ENCODE measurements around the gene PACSIN1.

The PACSIN1 gene

DNA sequence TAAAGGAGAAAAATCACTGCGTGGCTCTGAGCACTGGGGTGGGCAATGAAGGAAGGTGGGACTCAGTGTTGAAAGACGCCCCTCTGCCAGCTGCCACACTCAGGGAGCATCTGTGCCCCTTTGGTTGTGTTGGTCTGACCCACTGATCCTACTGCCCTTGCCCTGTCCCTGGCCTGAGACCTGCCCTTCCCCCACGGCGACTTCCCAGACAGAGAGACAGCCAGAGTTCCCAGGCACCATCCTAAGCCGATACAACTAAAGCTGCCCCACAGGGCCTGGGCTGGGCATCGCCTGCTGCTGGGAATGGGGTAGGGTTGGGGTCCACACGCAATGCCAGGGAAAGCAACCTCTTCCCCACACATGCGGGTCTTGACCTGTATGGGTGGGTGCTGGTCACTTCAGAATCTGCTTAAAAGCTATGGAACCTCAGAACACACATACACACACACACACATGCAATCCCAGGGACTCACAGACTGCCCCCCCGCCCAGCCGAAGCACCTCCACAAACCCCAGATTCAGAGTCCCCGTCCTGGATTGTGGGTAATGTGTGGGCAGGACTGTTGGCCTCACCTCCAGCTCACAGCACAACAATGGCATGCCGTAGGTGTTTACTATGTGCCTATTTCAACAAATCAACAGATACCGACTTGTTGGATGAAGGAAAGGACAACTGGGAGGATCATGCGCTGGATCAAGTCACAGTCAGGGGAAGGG, 101.1 kb downstream of the PACSIN1 start (continued):
- TF ChIP-seq, protein P1, sequence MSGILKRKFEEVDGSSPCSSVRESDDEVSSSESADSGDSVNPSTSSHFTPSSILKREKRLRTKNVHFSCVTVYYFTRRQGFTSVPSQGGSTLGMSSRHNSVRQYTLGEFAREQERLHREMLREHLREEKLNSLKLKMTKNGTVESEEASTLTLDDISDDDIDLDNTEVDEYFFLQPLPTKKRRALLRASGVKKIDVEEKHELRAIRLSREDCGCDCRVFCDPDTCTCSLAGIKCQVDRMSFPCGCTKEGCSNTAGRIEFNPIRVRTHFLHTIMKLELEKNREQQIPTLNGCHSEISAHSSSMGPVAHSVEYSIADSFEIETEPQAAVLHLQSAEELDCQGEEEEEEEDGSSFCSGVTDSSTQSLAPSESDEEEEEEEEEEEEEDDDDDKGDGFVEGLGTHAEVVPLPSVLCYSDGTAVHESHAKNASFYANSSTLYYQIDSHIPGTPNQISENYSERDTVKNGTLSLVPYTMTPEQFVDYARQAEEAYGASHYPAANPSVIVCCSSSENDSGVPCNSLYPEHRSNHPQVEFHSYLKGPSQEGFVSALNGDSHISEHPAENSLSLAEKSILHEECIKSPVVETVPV (CRISPR knock-in tag; IDR thresholded peaks at IDR 0.05): no peak
- TF ChIP-seq TCF4 (CRISPR knock-in tag; IDR thresholded peaks at IDR 0.05; ENCODE audit: borderline replicate concordance) (no peak), OSR1 (CRISPR knock-in tag; IDR thresholded peaks at IDR 0.05) (no peak), BACH2 (CRISPR knock-in tag; IDR thresholded peaks at IDR 0.05; ENCODE audit: borderline replicate concordance) (no peak), GLIS3 (CRISPR knock-in tag; IDR thresholded peaks at IDR 0.05) (no peak), TOX (CRISPR knock-in tag; IDR thresholded peaks at IDR 0.05; ENCODE audit: borderline replicate concordance) (no peak)

DNA sequence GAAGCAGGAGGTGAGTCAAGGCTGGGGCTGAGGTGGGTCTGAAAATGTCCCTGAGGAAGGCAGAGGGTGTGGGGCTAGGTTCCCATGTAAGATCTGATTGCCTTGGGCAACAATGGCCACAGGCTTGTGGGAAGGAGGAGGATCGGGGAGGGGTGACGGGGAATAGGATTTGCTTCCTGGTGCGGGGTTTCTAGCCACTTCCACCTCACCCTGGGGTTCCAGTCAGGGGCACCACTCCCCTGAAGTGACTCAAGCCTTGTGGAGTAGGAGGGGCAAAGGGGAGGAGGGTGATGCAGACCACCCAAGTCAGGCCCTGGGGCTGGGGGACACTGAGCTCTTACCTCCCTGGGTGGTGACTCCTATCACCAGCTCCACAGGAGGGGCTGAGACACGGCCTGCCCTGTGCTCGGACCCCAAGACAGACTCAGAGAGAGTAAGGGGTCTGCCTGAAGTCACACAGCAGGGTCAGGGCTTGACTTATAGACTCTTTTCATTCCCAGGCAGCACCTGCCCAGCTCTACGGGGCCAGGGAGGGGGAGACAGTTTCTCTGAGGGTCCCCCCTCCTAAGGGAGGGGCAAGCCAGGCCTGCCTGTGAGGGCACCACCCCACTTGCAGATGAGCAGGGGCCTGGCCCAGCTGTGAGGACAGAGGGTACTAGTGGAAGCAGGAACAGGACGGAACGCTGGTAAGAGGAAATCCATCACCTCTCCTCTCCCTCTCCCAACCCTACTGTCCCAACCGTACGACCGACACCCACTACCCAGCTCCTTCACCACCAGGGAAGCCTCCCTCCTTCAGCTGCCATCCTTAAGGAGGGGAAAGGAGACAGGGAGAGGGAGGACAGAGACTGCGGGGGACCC, 102.7 kb downstream of the PACSIN1 start:
- no peak for ATAC-seq
- TF ChIP-seq SNAI2 (CRISPR knock-in tag; IDR thresholded peaks at IDR 0.05) (no peak), TCF4 (CRISPR knock-in tag; IDR thresholded peaks at IDR 0.05; ENCODE audit: borderline replicate concordance) (no peak), RARB (CRISPR knock-in tag; IDR thresholded peaks at IDR 0.05) (no peak), ZNF565 (CRISPR knock-in tag; conservative IDR thresholded peaks at IDR 0.05; ENCODE audit: low read depth) (no peak), ZFP30 (CRISPR knock-in tag; IDR thresholded peaks at IDR 0.05) (no peak), ZNF70 (CRISPR knock-in tag; IDR thresholded peaks at IDR 0.05) (no peak), BACH2 (CRISPR knock-in tag; IDR thresholded peaks at IDR 0.05; ENCODE audit: borderline replicate concordance) (no peak), ZC3H10 (CRISPR knock-in tag; IDR thresholded peaks at IDR 0.05) (no peak)
- TF ChIP-seq, protein P2, sequence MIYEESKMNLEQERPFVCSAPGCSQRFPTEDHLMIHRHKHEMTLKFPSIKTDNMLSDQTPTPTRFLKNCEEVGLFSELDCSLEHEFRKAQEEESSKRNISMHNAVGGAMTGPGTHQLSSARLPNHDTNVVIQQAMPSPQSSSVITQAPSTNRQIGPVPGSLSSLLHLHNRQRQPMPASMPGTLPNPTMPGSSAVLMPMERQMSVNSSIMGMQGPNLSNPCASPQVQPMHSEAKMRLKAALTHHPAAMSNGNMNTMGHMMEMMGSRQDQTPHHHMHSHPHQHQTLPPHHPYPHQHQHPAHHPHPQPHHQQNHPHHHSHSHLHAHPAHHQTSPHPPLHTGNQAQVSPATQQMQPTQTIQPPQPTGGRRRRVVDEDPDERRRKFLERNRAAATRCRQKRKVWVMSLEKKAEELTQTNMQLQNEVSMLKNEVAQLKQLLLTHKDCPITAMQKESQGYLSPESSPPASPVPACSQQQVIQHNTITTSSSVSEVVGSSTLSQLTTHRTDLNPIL (CRISPR knock-in tag; IDR thresholded peaks at IDR 0.05; ENCODE audit: low read depth): no peak
- TF ChIP-seq, protein P3, sequence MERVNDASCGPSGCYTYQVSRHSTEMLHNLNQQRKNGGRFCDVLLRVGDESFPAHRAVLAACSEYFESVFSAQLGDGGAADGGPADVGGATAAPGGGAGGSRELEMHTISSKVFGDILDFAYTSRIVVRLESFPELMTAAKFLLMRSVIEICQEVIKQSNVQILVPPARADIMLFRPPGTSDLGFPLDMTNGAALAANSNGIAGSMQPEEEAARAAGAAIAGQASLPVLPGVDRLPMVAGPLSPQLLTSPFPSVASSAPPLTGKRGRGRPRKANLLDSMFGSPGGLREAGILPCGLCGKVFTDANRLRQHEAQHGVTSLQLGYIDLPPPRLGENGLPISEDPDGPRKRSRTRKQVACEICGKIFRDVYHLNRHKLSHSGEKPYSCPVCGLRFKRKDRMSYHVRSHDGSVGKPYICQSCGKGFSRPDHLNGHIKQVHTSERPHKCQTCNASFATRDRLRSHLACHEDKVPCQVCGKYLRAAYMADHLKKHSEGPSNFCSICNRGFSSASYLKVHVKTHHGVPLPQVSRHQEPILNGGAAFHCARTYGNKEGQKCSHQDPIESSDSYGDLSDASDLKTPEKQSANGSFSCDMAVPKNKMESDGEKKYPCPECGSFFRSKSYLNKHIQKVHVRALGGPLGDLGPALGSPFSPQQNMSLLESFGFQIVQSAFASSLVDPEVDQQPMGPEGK (CRISPR knock-in tag; IDR thresholded peaks at IDR 0.05; ENCODE audit: borderline replicate concordance): no peak
- TF ChIP-seq, protein P4, sequence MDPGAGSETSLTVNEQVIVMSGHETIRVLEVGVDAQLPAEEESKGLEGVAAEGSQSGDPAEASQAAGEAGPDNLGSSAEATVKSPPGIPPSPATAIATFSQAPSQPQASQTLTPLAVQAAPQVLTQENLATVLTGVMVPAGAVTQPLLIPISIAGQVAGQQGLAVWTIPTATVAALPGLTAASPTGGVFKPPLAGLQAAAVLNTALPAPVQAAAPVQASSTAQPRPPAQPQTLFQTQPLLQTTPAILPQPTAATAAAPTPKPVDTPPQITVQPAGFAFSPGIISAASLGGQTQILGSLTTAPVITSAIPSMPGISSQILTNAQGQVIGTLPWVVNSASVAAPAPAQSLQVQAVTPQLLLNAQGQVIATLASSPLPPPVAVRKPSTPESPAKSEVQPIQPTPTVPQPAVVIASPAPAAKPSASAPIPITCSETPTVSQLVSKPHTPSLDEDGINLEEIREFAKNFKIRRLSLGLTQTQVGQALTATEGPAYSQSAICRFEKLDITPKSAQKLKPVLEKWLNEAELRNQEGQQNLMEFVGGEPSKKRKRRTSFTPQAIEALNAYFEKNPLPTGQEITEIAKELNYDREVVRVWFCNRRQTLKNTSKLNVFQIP (CRISPR knock-in tag; IDR thresholded peaks at IDR 0.05; ENCODE audit: borderline replicate concordance, low read depth): no peak

GRCh38 chr6:34569361-34569973, 103.6 kb downstream of the PACSIN1 start:
- TF ChIP-seq, protein P2 (CRISPR knock-in tag; IDR thresholded peaks at IDR 0.05; ENCODE audit: low read depth): no peak
- no peak for TF ChIP-seq ISL1 (CRISPR knock-in tag; IDR thresholded peaks at IDR 0.05)
- no peak for TF ChIP-seq ESRRG (CRISPR knock-in tag; IDR thresholded peaks at IDR 0.05)
- no peak for ATAC-seq

All from SK-N-SH treated with all-trans-retinoic acid at 6 μM for 48 hours (cell line).